ENCODE results near the gene FGF22.
"Not testable (repeated sequence)": the region's sequence is repeated elsewhere in the genome, so short reads cannot be mapped to it uniquely, and the experiment has no call there.

The FGF22 gene

DNA sequence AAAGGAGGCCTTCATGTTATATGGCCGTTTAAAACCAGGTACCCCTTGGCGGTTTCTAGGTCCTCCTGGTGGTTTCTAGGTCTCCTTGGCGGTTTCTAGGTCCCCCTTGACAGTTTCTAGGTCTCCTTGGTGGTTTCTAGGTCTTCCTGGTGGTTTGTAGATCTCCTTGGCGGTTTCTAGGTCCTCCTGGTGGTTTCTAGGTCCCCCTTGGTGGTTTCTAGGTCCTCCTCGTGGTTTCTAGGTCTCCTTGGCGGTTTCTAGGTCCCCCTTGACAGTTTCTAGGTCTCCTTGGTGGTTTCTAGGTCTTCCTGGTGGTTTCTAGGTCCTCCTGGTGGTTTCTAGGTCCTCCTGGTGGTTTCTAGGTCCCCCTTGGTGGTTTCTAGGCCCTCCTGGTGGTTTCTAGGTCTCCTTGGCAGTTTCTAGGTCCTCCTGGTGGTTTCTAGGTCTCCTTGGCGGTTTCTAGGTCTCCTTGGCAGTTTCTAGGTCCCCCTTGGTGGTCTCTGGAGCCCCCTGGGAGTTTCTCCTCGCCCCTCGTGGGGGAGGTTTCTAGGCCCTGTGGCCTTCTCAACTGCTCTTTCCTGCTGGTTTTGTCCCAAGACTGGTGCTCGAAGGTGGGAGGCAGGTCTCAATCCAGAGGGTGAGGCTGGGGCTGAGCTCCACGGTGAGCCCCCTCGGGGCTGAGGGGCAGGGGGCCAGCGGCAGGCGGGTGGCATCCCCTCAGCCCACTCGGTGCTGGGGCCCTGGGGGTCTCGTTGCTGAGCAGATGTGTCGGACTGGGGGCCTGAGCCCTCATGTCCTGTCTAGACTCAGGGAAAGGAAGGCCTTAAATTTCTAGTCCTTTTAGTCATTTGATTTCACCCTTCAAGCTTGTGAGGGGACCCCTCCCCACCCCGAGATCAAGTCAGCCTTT lies 42.0 kb upstream of the FGF22 start:
- peaks cover 4% of the 10 kb centered on the region for H3K36me3 Mint-ChIP-seq (ENCODE audit: low read depth)

DNA sequence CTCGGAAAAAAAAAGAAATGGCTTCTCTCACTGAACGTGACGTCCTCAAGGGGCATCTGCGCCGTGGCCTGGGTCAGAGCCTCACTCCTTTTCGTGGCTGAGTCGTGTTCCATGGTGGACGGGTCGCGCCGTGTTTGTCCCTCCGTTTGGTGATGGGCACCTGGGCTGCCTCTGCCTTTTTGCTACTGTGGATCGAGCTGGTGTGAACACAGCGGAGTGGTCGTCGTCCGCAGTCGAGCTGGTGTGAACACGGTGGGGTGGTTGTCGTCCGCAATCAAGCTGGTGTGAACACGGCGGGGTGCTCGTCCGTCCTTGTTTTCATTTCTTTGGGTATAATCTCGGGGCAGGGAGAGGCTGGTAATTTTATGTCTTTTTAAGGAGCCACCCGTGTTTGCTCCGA lies 38.4 kb upstream of the FGF22 start:
- TF ChIP-seq, protein P1, sequence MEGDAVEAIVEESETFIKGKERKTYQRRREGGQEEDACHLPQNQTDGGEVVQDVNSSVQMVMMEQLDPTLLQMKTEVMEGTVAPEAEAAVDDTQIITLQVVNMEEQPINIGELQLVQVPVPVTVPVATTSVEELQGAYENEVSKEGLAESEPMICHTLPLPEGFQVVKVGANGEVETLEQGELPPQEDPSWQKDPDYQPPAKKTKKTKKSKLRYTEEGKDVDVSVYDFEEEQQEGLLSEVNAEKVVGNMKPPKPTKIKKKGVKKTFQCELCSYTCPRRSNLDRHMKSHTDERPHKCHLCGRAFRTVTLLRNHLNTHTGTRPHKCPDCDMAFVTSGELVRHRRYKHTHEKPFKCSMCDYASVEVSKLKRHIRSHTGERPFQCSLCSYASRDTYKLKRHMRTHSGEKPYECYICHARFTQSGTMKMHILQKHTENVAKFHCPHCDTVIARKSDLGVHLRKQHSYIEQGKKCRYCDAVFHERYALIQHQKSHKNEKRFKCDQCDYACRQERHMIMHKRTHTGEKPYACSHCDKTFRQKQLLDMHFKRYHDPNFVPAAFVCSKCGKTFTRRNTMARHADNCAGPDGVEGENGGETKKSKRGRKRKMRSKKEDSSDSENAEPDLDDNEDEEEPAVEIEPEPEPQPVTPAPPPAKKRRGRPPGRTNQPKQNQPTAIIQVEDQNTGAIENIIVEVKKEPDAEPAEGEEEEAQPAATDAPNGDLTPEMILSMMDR (IDR thresholded peaks at IDR 0.05; ENCODE audit: unreplicated experiment in 3 of 3): no peak
- Mint-ChIP-seq H3K9me3 (peaks cover 9% of the 10 kb centered on the region), H3K36me3 (ENCODE audit: low read depth) (peaks cover 4% of the 10 kb centered on the region), H3K27ac (no peak overlapping the region), H3K4me1 (no peaks in the 10 kb centered on the region), H3K27me3 (ENCODE audit: low read depth) (no peaks in the 10 kb centered on the region), H3K4me3 (no peak overlapping the region)

More for the DNA sequence above, 42.0 kb upstream of the FGF22 start:
- peaks cover 9% of the 10 kb centered on the region for H3K9me3 Mint-ChIP-seq
- no peak overlapping the region for H3K4me3 Mint-ChIP-seq
- peaks cover 28% of the 10 kb centered on the region for H3K27me3 Mint-ChIP-seq (ENCODE audit: low read depth)
- no peaks in the 10 kb centered on the region for H3K4me1 Mint-ChIP-seq
- TF ChIP-seq, protein P1 (IDR thresholded peaks at IDR 0.05; ENCODE audit: unreplicated experiment in 3 of 3): no peak
- H3K27ac Mint-ChIP-seq: no peak overlapping the region

DNA sequence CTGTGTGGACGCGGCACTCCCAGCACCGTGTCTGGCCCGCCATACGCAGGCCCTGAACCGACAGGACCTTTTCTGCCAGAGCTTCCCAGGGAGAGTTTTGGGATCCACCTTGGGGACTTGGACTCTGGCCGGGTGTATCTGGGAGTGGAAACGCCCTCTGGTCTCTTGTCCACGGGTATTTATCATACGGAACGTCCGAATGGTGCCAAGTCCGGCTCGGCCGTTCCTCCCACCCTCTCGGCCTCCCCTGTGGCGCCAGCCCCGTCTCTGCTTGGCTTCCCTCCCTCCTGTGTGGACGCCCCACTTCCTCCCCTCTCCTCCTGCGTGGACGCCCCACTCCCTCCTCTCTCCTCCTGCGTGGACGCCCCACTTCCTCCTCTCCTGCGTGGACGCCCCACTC lies 37.9 kb upstream of the FGF22 start:
- TF ChIP-seq, protein P1 (IDR thresholded peaks at IDR 0.05; ENCODE audit: unreplicated experiment in 3 of 3): no peak
- Mint-ChIP-seq H3K27me3 (ENCODE audit: low read depth) (no peaks in the 10 kb centered on the region), H3K36me3 (ENCODE audit: low read depth) (peaks cover 4% of the 10 kb centered on the region), H3K9me3 (peaks cover 9% of the 10 kb centered on the region), H3K27ac (no peak overlapping the region), H3K4me1 (no peaks in the 10 kb centered on the region), H3K4me3 (no peak overlapping the region)

DNA sequence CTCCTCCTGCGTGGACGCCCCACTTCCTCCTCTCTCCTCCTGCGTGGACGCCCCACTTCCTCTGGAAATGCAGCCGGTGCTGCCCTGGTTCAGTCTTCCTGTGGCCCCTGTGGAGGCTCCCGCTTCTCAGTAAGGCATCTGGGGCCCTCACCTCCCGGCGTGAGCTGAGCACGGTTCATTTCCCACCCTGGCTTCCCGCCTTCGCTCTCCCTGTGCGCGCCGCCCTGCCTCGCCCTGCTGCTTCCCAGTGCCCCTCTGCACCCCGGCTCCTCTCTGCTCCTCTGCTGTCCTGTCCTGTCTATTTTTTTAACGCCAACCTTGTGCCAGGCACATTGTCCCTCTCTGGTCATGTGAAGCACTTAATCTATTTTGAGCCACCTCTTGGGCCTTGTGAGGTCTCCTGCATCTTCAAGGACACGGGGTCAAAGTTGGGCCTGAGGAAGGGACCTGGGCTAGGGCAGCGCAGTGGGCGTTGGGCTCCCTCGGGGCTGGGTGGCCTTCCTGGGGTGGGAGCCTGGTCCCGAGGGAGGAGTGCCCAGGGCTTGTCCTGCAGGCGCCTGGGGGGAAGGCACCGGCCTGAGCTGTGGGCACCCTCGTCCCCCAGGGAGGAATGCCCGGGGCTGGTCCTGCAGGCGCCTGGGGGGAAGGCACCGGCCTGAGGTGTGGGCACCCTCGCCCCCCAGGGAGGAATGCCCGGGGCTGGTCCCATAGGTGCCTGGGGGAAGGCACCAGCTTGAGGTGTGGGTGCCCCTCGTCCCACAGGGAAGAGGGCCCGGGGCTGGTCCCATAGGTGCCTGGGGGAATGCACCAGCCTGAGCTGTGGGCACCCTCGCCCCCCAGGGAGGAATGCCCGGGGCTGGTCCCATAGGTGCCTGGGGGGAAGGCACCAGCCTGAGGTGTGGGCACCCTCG lies 37.0 kb upstream of the FGF22 start:
- Mint-ChIP-seq H3K4me3 (no peak overlapping the region), H3K4me1 (no peaks in the 10 kb centered on the region), H3K27me3 (ENCODE audit: low read depth) (no peaks in the 10 kb centered on the region), H3K27ac (no peak overlapping the region), H3K9me3 (peaks cover 9% of the 10 kb centered on the region), H3K36me3 (ENCODE audit: low read depth) (peaks cover 4% of the 10 kb centered on the region)
- TF ChIP-seq, protein P1 (IDR thresholded peaks at IDR 0.05; ENCODE audit: unreplicated experiment in 3 of 3): no peak

DNA sequence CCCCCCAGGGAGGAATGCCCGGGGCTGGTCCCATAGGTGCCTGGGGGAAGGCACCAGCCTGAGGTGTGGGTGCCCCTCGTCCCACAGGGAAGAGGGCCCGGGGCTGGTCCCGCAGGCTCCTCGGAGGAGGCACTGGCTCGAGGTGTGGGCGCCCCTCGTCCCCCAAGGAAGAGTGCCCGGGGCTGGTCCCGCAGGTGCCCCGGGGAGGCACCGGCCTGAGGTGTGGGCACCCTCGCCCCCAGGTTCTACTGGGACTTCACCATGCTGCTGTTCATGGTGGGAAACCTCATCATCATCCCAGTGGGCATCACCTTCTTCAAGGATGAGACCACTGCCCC lies 36.4 kb upstream of the FGF22 start:
- H3K9me3 Mint-ChIP-seq; H3K36me3 Mint-ChIP-seq (ENCODE audit: low read depth); H3K27ac Mint-ChIP-seq; H3K4me1 Mint-ChIP-seq; H3K27me3 Mint-ChIP-seq (ENCODE audit: low read depth); H3K4me3 Mint-ChIP-seq: not testable (repeated sequence)

DNA sequence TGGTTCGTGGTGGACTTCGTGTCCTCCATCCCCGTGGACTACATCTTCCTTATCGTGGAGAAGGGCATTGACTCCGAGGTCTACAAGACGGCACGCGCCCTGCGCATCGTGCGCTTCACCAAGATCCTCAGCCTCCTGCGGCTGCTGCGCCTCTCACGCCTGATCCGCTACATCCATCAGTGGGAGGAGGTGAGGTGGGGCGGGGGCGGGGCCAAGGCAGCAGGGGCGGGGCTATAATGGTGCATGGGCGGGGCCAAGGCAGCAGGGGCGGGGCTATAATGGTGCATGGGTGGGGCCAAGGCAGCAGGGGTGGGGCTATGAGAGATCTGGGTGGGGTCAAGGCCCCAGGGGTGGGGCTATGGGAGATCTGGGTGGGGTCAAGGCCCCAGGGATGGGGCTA lies 35.9 kb upstream of the FGF22 start:
- not testable (repeated sequence) for H3K27ac Mint-ChIP-seq

More for the DNA sequence above, 35.9 kb upstream of the FGF22 start:
- H3K9me3 Mint-ChIP-seq; H3K4me3 Mint-ChIP-seq; H3K36me3 Mint-ChIP-seq (ENCODE audit: low read depth); H3K4me1 Mint-ChIP-seq; H3K27me3 Mint-ChIP-seq (ENCODE audit: low read depth): not testable (repeated sequence)
